Glomerular endothelial cell (primary cell): Measurements from ENCODE around the gene NELL2. TPM values are rescaled to one million over a fixed set of nuclear protein-coding genes. Genes with fewer than 3 reads are reported as not detected.

ENCODE experiments used
- DNase-seq: peaks from one replicate; pipeline ENCODE4 v3.0.0-alpha.2; 2011; ENCODE audit warnings: low read depth, low spot score; ENCODE audit errors: extremely low read depth
- total RNA-seq: library from RNA; depleted of rRNA; stranded (reverse); fragments of >200 nt; gene quantifications from 2 replicates; pipeline ENCODE4 v1.2.3, GENCODE V29; 2015

NELL2 gene
- total RNA-seq, 1 donor from 2014 or later = 0.35 TPM

- no peak for DNase-seq
Measured at GRCh38 chr12:44555454-44555853, 320.7 kb downstream of the NELL2 start.

DNA sequence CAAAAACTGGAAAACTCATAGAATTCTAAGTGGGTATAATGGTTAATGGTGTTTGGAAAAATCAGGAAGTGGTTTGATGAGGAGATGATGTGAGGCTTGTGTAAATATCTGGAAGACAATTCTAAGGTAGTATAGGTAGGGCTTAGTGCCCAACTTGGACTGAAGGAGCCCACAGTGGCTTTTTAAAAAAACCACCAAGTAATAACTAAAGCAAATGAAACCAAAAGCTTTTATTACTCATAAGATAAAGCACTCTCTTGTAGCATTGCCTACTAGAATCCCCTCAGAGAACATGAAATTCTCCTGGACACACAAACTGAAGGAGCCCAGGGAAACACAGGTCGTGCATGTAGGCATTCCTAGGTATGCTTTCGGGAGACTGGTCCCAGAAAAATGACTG lies 324.5 kb downstream of the NELL2 start:
- DNase-seq = no peak

DNA sequence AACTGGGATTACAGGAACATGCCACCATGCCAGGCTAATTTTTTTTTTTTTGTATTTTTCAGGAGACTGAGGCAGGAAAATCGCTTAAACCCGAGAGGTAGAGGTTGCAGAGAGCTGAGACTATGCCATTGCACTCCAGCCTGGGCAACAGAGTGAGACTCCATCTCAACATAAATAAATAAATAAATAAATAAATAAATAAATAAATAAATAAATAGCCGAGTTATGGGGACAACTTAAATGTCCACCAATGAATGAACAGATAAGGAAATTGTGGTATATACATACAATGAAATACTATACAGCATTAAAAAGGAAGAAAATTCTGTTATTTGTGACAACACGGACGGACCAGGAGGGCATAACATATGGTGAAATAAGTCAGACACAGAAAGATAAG lies 325.7 kb downstream of the NELL2 start:
- DNase-seq = no peak

- DNase-seq = no peak
Measured at GRCh38 chr12:44546060-44546459, 330.1 kb downstream of the NELL2 start.

DNA sequence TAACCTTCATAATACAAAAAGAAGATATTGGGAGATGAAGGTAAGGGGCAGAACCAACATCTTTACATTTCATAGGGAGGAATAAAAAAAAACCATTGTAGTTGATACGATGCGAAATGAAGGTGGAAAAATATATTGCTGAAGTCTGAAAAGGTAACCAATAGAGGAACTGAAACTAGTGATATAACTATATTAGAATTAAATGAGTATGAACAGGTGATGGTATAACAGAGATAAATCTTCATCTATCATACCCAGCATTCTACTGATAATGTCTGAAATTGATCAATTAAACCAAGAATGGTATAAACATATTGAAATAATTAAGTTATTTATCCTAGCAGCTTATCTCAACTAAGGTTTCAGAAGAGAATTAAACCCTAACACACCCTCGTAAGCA lies 332.1 kb downstream of the NELL2 start:
- DNase-seq = no peak

DNA sequence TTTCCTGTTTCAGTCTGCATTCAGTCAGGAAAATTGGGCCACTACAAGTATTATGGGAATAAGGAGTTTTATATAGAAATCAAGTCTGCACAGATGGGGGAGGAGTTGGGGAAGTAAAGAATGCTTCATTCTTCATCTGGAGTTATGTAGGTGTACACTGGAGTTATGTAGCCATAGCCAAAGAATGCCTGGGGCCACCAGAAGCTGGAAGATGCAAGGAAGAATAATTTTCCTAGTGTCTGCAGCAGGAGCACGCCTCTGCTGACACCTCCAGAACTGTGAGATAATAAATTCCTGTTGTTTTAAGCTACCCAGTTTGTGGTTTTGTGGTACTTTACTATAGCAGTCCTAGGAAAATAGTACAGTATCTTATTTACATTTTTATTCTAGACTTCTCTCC lies 333.4 kb downstream of the NELL2 start:
- no peak for DNase-seq

- no peak for DNase-seq
Measured at GRCh38 chr12:44537354-44537753, 338.8 kb downstream of the NELL2 start.

- no peak for DNase-seq
Measured at GRCh38 chr12:44532940-44533339, 343.2 kb downstream of the NELL2 start.

DNA sequence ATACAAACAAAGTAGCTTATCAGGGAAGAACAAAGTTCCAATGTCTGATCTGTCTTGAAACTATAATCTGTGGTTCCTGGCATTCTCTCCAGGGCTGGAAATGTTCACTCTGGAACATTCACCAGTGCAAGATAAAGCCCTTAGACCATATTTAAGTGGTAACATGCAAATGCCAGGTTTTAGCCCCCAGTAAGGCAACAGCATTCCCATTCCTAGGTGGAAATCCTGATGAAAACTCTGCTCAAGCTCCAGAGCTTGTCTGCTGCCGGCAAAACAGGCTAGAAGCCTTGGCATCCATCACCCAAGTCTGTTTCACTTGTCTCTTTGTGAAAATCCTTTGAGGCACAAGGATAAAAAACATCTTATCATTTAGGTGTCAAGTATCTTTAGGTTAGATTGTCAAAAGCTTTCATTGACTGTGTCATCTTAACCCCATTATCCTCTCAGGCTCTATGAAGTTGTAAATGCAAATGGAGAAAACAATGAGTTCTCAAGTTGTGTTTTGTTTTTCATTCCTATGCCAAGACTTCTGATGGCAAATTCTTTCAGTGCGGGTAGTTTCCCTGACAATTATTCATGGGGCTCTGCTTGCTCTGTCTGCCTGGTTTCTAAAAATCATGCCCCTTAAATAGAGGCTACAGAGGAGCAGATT lies 344.7 kb downstream of the NELL2 start:
- DNase-seq = no peak

DNA sequence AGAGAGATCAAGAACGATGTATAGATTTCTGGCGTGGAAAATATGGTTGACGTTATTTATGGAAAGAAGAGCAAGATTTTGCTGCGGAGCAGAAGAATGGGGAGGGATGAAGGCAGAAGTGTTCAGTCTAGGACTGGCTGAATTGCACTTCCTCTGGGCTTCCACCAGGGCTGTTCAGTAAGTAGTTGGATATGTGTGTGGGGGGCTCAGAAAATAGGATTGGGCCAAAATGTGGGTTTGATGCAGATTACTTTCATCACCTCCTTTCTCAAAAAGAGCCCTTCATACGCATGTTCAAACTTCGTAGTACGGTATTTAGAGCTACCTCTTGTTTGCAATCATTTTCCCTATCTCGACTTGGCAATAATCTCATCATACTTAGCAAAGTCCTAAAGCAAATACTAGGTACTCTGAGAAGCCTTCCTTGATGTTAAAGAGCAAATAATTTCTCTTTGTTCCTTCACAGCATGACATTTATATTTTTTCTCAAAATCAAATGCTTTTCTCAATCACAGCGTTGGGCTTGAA lies 349.4 kb downstream of the NELL2 start:
- DNase-seq = no peak

- DNase-seq = no peak
Measured at GRCh38 chr12:44525806-44526654, 350.1 kb downstream of the NELL2 start.

DNA sequence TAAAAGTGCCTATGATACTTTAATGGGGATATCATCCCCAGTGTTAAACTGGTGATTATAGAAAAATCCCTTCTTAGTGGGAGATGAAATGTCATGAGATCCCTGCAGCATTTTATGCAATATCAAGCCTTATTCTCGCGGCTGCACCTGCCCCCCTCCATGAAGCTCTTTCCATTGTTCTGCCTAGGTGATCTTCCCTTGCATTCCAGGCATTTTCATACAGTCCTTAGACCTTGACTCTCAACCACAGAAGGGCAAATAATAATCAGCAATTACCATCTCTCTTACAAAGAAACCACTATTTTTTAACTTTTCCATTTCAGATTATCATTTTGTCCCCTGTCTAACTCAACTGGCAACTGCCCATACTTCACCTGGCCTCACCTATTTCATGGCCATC lies 352.3 kb downstream of the NELL2 start:
- no peak for DNase-seq

DNA sequence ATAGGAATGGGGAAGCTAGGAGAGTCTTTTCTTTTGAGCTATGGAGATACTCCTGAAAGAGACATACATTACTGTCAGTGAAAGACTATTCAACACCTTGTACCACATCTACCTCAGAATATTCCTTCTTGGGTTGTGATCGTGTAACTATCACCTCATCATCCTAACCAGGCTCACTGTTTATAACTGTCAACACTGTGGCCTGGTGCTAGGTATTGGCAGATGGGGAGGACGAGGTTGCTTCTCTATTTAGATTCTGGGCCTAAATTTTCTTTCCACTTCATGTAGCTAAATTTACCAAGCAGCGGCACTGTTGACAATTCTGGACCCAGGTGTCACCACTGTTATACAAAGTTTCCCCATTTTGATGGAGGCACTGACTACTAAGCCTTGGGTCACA lies 354.4 kb downstream of the NELL2 start:
- no peak for DNase-seq

- DNase-seq = no peak
Measured at GRCh38 chr12:44519931-44520330, 356.2 kb downstream of the NELL2 start.

DNA sequence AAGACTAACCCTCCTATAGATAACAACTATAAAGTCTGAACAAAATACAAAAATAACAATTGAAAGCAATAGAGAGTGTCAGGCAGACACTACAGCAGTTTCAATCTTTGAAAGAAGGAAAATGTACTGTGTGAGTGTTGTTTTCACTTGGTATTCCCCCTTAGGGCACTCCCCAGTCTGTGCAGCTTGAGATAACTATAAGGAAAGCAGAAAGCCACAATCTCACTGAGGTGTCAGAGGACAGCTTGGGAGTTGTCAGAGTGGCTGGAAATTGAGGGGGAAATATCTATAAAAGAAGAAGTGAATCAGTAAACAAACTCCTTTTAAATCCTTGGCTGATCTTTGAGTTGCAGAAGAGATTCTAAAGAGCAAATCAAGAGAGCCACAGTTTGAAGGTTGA lies 364.8 kb downstream of the NELL2 start:
- DNase-seq = no peak

DNA sequence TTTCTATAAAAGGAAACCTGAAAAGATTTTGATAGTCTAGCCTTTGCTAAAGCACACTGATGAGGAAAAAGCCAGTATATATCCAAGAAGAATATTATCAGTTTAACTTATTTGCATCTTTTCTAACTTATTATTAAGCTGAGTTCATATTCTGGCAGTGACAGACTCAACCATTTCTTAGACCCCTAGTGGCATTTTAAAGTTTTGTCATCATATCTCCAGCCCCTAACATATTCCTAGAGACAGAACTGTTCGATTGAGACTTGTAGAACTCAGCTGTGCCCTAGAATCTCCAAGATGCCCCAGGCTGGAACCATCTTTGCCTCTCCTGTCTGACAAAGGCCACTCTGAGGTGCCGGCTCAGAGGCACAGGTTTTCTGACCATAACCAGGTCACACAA lies 365.6 kb downstream of the NELL2 start:
- DNase-seq = no peak

DNA sequence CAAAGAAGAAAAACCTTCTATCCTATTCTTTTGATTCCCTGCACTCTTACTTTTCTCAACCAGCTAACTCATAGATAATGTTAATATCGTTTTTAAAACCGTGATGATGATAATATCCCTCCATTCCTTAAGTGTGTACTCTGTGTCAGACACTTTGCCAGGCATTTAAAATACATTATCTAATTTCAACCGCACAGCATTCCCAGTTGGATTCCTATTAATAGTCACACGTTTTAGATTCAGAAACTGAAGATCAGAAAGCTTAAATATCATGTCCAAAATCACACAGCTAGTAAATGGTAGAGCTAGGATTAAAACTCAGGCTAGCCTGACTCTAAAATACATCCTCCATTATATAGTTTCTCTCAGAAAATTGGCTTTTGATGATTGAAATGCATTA lies 366.0 kb downstream of the NELL2 start:
- DNase-seq = no peak

GRCh38 chr12:44509471-44509870 lies 366.6 kb downstream of the NELL2 start:
- DNase-seq = no peak

- DNase-seq = no peak
Measured at GRCh38 chr12:44507461-44507860, 368.7 kb downstream of the NELL2 start.

DNA sequence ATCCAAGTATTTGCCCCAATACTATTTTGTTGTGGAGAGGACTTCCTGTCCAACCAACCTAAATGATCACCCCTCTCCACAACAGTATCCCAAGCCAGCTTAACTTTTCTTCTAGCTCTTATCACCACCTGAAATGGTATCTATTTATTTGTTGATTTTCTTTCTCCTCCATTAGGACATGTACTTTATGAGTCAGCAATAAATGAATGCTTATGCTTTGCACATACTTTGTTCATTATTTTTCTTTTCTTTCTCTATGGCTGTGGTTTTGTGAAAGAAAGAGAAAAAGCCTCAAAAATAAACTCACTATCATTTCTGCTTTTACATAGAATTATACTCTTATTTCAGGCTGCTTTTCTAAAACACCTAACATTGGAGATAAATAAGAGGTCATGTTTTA lies 371.3 kb downstream of the NELL2 start:
- no peak for DNase-seq

DNA sequence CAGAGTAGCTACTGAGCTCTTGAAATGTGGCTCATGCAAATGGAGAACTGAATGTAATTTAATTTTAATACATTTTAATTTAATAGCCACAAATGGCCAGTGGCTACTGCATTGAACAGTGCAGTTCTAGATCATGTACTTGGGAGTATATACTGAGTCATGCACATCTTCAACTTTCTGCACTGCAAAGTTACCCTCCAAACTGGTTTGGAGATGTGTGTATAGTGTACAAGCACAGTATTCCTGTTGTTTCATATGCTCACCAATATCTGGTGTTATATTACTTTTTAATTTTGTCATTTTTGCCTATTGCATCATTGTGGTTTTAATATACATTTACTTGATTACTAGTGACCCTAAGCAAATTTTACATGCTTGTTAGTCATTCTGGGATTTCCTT lies 372.8 kb downstream of the NELL2 start:
- no peak for DNase-seq

GRCh38 chr12:44502681-44503080 lies 373.4 kb downstream of the NELL2 start:
- DNase-seq = no peak
